GM18498 (cell line): ENCODE results near the gene HCN4.
"Not testable (repeated sequence)": the region's sequence is repeated elsewhere in the genome, so short reads cannot be mapped to it uniquely, and the experiment has no call there.

Source experiments
- ATAC-seq: cut with Tn5 transposase; IDR thresholded peaks from one replicate; pipeline ENCODE4 v1.9.1; 2021; ENCODE audit warnings: mild to moderate bottlenecking, moderate library complexity; ENCODE audit not compliant: unreplicated experiment

HCN4 gene

DNA sequence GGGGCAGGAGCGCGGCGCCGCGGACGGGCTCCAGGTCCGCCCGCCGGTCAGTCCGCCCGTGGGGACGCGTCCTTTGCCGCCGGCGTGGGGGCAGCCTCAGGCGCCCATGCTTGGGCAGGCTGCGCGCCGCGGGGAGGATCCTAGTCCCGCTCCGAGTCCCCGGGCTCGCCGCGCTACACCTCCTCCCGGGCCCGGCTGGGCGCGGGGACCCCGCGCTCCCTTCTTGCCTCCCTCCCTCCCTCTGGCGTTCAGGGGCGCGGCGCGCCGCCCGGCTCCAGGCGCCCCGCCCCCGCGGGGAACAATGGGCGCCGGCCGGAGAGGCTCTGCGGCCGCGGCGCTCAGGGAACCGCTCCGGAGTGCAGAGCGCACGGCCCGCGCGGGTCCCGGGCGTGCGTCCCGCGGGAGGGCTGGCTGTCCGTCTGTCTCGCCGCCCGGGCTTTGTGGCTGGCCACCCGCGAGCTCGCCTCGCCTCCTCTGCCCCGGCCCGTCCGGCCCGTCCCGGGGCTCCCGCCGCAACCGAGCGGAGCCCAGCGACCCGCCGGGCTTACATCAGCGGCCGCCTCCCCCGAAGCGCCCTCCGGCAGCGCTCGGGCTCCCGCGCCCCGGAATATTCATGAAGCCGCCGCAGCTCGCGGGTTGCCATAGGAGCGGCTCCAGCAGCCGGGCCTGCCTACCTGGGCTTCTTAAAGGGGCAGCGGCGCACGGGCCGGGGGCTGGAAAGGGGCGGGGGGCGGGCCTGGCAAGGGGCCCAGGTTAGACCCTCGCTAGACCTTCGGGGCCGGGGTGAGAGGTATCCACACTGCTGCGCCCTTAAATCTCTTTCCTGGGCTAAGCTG lies at the start of gene HCN4:
HCN4 (minus strand) TSS at position 658 of the 836 bp plus-strand sequence. CDS start 688 bp downstream, outside the sequence.
- ATAC-seq = no peak

DNA sequence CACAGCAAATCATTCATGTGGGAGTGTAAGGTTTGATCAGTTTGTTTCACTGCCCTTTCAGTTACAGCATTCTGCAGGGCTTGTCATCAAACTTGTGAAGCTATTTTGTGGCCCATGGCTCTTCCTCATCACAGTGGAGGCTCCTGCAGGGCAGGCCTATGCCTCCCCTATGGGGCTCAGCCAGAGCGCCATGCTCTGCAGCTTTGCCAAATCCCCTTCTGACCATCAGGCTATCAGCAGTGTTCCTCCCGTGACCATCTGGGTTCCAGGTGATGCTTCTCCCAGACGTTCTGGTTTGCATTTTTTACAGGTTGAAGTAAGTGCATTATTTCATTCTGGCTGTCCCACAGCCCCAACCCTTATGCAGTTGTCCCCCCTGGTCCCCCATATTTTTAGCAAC lies 46.1 kb upstream of the HCN4 start:
- ATAC-seq = no peak

DNA sequence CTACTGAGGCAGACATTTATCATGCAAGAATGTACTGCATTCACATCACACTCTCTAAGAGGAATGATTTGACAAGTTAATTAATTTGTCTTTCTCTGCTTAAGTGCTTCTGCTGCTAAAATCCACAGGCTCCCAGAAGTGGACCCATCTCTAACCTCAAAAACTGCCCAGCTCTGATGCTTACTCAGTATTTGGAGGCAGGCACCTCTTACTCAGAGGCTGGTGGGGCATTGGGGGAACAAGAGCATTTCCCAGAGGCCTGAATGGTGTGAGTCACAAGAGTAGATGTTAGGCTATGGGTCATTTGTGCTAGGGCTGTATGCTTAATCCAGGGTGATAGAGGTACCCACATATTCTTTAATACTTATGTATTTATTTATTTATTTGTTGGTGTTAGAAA lies 34.4 kb upstream of the HCN4 start:
- no peak for ATAC-seq

DNA sequence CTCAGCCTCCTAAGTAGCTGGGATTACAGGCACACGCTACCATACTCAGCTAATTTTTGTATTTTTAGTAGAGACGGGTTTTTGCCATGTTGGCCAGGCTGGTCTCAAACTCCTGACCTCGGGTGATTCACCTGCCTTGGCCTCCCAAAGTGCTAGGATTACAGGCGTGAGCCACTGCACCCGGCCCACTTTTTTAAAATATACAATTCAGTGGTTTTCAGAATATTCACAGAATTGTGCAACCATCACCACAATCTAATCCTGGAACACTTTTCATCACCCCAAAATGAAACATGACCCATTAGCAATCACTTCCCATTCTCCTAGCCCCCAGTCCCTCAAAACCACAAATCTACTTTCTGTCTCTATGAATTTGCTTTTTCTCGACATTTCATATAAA lies 31.5 kb upstream of the HCN4 start:
- ATAC-seq = not testable (repeated sequence)

DNA sequence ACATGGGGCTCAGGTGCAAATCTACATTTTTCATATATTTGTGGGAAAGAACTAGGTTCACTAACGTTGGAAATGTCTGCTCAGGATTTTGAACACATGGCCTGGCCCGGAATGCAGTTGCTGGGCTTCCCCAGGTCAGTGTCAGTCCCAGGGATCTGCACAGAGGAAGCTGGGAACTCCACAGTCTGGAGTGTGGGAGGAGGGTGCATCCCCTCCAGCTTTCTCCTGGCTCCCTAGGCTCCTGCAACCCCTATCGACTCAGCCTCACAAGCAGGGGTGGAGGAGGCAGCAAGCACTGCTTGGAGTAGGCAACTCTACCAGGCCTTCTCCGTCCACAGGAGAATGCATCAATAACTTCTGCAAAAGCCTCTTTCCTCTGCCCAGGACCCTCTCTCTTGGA lies 30.1 kb upstream of the HCN4 start:
- no peak for ATAC-seq

DNA sequence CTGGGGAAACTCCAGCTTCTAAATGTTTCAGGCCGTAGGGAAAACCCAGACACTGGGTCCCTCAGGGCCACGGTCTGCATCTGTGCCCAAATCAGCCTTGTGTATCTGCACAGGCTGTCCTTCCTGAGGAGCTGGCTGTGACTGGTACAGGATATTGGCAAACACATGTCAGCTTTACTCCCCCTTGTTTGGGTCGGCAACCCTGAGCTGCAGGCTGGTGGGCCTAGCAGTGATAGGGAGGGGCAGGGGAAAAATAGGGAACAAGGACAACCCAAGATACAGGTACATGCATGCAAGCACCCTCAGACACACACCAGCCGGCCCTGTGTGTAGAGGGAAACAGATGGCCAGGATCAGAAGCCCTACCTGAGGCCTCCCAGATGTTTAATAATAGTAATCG lies 28.7 kb upstream of the HCN4 start:
- no peak for ATAC-seq

DNA sequence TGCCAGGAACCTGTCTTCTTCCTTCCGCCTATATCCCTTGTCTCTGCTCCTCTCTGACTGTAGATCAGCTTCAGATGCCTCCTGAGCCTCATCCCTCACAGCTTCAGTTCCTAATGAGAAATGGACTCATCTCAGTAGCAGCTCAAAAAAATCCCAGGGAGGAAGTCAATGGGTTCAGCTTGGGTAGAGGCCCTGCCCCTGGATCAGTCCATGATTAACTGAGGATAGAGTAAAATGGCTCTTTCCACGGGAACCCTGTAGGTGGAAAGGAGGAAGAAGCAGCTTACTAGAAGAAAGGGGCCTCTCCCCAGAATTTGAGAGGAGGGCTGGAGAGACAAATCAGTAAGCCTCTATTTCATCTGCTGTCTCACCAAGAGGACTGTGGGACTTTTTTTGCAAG lies 26.9 kb upstream of the HCN4 start:
- ATAC-seq = no peak

DNA sequence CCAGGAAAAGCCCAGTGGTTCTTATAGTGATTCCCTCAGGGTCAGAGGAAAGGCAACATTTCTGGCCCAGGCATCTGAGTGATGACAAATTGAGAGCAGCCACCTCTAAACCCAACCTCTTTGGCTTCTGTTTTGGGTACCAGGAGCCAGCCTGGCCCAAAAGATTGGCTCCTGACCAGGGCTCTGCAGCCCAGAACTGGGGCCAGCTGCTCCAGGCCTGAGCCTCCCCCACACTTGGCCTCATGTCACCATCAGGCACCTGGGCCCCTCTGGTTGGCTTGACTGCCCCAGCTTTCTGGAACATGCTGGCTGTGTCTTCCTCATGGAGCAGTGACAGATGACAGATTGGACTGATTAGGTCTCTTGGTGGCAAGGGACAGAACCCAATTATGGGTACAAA lies 26.0 kb upstream of the HCN4 start:
- ATAC-seq = no peak

DNA sequence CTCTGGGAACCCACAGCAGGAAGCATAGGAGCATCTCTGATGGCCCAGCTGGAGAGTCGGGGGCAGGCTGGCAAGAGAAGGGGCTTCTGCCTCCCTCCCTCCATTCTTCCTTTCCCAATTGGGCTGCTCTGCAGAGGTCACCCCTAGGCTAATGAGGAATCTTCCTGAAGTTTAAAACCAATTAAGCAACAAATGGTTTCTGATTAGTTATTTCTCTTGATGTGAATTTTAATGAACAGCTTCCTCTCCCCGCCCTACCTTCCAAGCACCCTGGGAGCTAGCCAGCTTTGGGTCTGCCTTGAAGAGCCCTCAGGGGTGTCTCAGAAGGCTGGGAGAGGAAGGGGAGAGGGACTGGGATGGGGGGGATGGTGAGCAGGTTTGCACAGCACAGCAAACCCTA lies 24.6 kb upstream of the HCN4 start:
- no peak for ATAC-seq

DNA sequence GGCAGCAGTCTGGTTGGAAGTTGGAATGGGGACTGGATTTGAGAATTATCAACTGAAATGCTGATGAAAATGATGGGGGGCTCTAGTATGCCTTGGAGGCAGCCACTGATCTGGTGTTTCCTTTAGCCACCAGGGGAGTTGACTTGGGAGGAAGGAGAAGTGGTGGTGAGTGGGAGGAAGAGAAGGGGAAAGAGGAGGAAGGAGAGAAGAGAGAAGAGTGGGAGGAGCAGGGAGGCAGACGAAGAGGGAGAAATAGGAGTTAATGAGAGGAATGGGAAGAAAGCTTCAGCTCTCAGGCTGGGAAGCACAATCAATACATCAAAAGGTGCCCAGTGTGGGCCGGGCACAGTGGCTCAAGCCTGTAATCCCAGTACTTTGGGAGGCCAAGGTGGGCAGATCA lies 23.3 kb upstream of the HCN4 start:
- ATAC-seq = no peak

DNA sequence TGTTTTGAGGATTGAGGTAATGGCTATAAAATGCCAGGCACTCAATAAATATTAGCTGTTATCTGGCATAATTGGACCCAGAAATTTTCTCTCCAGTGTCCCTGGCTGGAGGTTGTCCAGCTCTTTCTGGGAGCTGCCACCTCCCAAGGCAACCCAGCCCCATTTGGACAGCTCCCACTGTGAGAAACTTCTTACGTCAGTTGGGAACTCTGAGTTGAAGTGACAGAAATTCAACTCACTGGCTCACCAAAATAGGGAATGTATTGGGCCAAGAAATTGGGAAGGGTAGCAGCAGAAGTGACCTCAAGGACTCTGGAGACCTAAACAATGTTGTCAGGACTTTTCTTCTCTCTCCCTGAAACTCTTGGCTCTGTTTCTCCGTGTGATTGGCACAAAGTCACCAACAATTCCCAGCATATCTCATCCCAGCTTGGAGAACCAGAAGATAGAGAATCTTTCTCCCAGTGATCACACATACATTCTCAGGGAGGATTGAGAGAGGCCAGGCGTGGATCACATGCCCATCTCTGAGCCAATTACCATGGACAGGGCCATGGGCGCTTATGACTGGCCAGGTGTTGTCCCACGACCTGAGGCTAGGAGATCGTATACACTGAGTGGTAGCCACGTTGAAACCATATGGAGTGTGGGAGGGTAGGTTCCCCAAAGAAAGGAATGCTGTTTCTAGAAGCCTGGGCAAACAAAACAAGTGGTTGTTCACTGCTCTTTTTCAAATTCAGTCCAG lies 22.5 kb upstream of the HCN4 start:
- no peak for ATAC-seq

DNA sequence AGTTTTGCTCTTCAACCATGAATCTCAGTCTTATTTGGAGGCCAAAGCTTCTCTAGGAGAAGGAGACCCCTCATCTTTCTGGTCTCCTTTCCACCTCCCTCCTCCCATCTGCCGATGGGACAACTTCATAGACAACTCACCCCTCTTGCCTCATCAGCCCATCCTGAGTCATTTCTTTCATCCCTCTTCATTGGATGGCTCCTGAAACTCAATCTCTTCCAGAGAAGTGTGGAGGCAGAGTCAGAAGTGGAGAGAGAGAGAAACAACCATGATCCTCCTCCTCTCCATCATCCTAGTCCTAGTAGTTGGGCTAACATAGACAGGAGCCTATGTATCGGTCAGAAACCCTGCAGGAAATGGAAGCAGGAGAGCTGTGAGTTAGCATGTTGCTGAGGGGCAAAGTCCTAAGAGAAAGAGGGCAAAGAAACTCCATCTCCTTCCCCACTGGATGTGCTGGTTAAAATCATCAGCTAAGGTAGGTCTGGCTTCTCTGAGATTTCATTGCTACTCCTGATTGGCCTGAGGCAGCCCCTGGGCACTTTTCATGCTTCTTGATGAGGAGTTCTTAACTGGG lies 21.3 kb upstream of the HCN4 start:
- no peak for ATAC-seq

DNA sequence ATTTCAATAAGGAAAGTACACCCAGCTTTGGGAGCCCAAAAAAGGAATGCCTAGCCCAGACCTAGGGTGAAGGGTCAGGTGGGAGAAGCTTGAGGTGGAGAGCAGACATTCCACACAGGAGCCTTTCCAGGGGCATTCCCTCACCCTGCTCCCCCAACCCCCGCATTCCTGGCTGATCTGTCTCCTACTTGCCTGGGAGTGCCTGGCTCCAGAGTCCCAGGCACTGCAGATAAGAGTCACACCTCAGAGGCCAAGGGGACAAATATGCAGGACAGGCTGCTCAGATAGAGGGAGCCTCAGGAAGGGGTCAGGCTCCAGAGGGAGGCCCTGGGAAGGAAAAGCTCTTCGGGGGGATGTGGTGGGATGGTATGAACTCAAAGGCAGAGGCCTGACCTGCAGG lies 20.8 kb upstream of the HCN4 start:
- ATAC-seq = no peak

DNA sequence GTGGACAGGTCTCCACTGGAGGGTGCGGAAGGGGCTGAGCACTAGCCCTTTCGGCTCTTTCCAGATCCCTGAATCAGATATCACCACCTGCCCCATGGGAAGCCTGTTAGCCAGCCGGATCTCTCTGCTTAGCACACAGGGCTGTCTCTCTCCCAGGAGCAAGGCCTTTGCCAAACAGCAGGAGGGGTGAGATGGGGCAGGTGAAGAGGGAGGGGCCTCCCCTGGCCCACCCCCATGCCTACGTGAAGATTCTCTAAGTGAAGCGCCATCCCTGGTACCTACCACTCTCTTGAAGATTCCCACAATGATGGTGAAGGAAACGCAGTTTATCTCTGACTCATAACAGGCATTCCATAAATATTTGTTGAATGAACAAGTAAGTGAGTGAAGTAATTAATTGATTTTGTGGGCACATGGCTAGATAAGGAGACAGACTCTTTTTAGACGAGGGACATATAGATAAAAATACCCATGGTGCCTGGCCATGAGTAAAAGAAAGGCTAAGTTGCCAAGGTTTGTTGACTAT lies 19.6 kb upstream of the HCN4 start:
- no peak for ATAC-seq

DNA sequence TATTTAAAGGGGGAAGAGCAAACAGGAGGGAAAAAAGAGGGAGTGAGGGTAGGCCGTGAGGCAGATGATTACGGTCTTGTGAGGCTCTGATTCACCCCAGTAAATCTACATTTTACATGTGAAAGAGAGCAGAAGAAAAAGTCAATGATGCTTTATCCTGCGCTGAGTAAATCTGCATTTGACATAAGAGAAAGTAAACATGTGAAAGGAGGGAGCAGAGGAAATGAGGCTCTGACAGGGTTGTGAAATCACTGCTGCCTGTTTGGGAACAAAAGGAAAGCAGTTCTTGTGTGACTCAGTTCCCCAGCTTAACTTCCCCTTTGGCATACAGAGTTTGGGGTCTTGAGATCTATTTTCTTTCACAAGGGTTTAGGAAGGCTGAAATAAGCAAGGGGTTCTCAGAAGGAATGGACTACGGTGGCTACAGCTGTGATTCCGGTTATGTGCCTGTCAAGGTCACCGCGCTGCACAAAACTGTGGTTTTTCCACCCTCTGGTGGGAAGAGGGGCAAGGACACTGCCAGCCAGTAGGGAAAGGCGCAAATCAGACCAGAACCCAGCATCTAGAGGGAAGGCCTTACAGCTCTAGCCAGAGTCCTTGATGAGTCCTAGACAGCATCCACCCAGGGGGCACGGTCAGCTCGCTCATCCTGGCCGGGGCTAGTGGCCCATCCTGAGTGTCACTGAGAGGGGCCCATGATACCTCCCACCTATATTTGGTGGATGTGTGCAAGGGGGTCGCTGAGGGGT lies 18.9 kb upstream of the HCN4 start:
- ATAC-seq = no peak

DNA sequence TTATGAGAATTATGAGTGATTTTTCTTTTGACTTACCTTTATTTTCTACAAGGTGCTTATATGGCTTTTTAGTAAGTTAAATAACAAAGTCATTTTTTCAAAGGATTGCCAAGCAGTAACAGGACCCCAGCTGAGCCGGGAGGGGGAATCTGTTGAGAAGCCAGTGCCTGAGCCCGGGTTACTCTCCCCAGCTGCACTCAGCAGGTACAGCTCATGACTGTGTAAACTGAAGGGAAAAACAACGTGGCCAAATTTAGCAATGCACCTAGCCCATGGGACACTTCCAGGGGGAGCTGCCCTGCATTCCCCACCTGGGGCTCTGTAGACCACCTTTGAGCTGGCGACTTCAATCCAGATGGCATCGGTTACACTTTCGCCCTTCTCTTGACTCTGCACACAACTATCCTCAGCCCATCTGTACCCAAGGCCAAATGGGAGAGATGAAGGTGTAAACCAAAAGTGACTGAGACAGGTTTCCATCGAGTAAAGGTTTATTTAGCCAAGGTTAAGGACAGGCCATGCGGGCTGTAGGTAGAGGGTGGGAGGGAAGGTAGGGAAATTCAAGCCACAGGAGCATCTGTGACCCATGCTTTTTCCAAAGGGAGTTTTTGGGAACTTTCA lies 18.2 kb upstream of the HCN4 start:
- no peak for ATAC-seq

DNA sequence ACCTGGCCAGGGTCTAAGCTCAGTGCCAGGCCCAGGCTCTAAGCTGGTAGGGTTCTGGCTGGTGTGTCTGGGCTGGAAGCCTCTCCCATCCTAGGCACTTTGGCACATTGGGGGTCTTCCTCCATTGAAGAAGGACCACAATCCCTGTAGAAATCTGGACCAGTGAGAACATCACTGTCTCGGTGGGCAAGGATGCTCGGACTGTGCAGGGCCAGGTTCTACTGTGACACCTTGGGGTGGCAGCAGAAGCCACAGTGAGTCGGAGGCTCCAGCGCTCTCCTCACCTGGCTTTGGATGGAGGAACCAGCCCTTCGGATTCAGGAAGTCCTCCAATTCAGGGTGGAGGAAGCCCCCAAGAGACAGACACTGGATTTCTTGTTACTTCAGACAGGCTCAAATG lies 17.5 kb upstream of the HCN4 start:
- no peak for ATAC-seq

DNA sequence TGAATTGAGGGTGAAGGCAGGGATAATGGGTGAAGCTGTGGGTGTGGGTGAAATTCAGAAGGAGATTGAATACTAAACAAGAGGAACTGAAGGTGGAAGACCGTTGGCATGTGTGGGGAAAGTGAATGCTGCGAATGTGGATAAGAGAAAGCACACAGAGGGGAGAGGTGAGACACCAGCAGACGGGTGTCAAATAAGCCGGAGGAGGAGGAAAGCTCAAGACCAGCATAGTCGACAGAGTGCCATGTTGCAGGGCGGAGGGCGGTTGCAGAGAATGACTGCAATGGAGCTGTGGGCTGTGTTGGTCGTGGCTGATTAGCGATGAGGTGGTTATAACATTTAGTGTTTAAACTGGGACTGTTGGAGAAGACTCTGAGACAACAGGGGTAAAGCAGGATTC lies 16.4 kb upstream of the HCN4 start:
- no peak for ATAC-seq

DNA sequence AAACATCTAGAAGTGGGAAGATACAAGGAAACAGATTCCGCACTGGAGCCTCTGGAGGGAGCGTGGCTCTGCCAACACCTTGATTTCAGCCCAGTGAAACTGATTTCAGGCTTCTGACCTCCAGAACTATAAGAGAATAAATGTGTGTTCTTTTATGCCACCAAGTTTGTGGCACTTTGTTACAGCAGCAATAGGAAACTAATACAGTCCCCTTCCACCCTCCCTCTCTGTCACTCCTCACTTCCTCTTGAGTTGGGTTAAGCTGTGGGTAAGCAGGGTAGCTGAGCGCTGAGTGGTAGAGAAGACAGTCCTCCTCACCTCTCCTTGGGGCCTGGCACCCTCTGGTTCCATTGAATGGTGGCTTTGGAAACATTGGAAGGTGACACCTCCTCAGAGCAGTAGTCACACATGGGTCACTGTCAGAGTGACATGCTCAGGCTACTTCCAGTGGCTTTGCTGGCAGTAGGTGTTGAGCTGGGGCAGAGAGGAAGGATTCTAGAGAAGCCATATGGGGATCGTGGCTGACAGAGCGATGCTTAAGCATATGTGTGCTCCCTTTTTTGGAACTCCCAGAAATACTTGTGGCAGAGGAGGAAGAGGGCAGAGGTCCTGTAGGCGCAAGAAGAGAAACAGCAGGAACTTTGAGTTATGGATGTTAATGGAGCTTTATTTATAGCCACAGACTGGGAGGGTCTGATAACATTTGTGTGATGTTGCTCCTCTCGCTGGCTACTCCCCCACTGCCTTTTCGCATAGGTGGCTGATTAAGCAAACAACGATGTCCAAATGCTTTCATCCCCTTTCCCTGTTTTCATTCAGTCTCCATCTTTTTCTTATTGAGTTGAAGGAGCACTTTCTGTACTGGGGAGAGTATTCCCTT lies 14.8 kb upstream of the HCN4 start:
- ATAC-seq = no peak

DNA sequence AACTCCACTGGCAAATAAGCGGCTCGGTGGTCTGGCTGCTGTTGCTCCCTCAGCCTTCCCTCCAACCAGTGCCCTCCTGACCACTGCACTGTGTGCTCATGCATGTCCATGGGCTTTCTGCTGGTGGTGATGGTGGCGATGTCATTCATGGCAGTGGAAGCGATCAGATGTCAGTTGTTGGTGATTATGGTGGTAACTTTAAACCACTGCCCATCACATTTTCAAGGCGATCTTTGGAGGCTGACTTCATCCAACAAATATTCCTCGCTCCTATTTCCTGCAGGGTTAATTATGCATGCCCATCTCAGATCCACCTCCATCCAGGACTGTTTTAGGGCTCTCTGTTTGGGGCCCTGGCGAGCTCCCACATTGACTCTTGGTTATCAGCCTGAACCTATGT lies 13.4 kb upstream of the HCN4 start:
- no peak for ATAC-seq
